ENCODE data around the gene EPB41L2.

The EPB41L2 gene

GRCh38 chr6:131036601-131037000 is 26.4 kb downstream of the EPB41L2 start:
- H3K27ac ChIP-seq (ENCODE audit: low read depth, low read length, severe bottlenecking), result no peak overlapping the region
- no peaks in the 10 kb centered on the region for H3K36me3 ChIP-seq (ENCODE audit: control insufficient read depth, insufficient read depth, low read length)
- H3K4me3 ChIP-seq (ENCODE audit: extremely low read depth, insufficient read depth, low read length, poor library complexity, severe bottlenecking), result no peak overlapping the region
- no peaks in the 10 kb centered on the region for H3K4me1 ChIP-seq (ENCODE audit: control insufficient read depth, insufficient read depth, low read length, poor library complexity, severe bottlenecking)
- no peaks in the 10 kb centered on the region for H3K9me3 ChIP-seq (ENCODE audit: control insufficient read depth, low read length)
- 93 to 100% methylated on average over 1 of the region's 2 CpGs for WGBS, 2 experiments (ENCODE audit: insufficient coverage in 2 of 2)

- H3K4me3 ChIP-seq (ENCODE audit: extremely low read depth, insufficient read depth, low read length, poor library complexity, severe bottlenecking), result no peak overlapping the region
- 92 to 94% methylated on average over 2 of the region's 3 CpGs for WGBS, 2 experiments (ENCODE audit: insufficient coverage in 2 of 2)
- H3K4me1 ChIP-seq (ENCODE audit: control insufficient read depth, insufficient read depth, low read length, poor library complexity, severe bottlenecking), result no peaks in the 10 kb centered on the region
- H3K27ac ChIP-seq (ENCODE audit: low read depth, low read length, severe bottlenecking), result no peak overlapping the region
- H3K36me3 ChIP-seq (ENCODE audit: control insufficient read depth, insufficient read depth, low read length), result no peaks in the 10 kb centered on the region
- no peaks in the 10 kb centered on the region for H3K9me3 ChIP-seq (ENCODE audit: control insufficient read depth, low read length)
These were observed 26.9 kb downstream of the EPB41L2 start for GRCh38 chr6:131036143-131036542.

GRCh38 chr6:131035582-131035981 is 27.5 kb downstream of the EPB41L2 start:
- H3K27ac ChIP-seq (ENCODE audit: low read depth, low read length, severe bottlenecking), result no peak overlapping the region
- no peaks in the 10 kb centered on the region for H3K9me3 ChIP-seq (ENCODE audit: control insufficient read depth, low read length)
- no peaks in the 10 kb centered on the region for H3K4me1 ChIP-seq (ENCODE audit: control insufficient read depth, insufficient read depth, low read length, poor library complexity, severe bottlenecking)
- no peak overlapping the region for H3K4me3 ChIP-seq (ENCODE audit: extremely low read depth, insufficient read depth, low read length, poor library complexity, severe bottlenecking)
- WGBS, 2 experiments (ENCODE audit: insufficient coverage in 2 of 2), result 83 to 100% methylated on average over 1 of the region's 1 CpG
- H3K36me3 ChIP-seq (ENCODE audit: control insufficient read depth, insufficient read depth, low read length), result no peaks in the 10 kb centered on the region

GRCh38 chr6:131033631-131034030 is 29.4 kb downstream of the EPB41L2 start:
- Histone ChIP-seq H3K36me3 (ENCODE audit: control insufficient read depth, insufficient read depth, low read length) (no peaks in the 10 kb centered on the region), H3K4me3 (ENCODE audit: extremely low read depth, insufficient read depth, low read length, poor library complexity, severe bottlenecking) (no peak overlapping the region), H3K9me3 (ENCODE audit: control insufficient read depth, low read length) (no peaks in the 10 kb centered on the region), H3K4me1 (ENCODE audit: control insufficient read depth, insufficient read depth, low read length, poor library complexity, severe bottlenecking) (peaks cover 7% of the 10 kb centered on the region), H3K27ac (ENCODE audit: low read depth, low read length, severe bottlenecking) (no peak overlapping the region)
- 100% methylated on average over 1 of the region's 1 CpG; no CpG with 5 or more reads in 1 of the 2 experiments for WGBS, 2 experiments (ENCODE audit: insufficient coverage in 2 of 2)

GRCh38 chr6:131029626-131030297 is 33.3 kb downstream of the EPB41L2 start:
- no peak overlapping the region for H3K4me3 ChIP-seq (ENCODE audit: extremely low read depth, insufficient read depth, low read length, poor library complexity, severe bottlenecking)
- H3K4me1 ChIP-seq (ENCODE audit: control insufficient read depth, insufficient read depth, low read length, poor library complexity, severe bottlenecking), result peaks cover 7% of the 10 kb centered on the region
- H3K36me3 ChIP-seq (ENCODE audit: control insufficient read depth, insufficient read depth, low read length), result no peaks in the 10 kb centered on the region
- WGBS, 2 experiments (ENCODE audit: insufficient coverage in 2 of 2), result 62 to 72% methylated on average over 5 of the region's 7 CpGs
- H3K9me3 ChIP-seq (ENCODE audit: control insufficient read depth, low read length), result no peaks in the 10 kb centered on the region
- peak overlapping the region; percentile 58 for H3K27ac ChIP-seq (ENCODE audit: low read depth, low read length, severe bottlenecking)

- 86 to 100% methylated on average over 1 of the region's 2 CpGs for WGBS, 2 experiments (ENCODE audit: insufficient coverage in 2 of 2)
- Histone ChIP-seq H3K27ac (ENCODE audit: low read depth, low read length, severe bottlenecking) (no peak overlapping the region), H3K9me3 (ENCODE audit: control insufficient read depth, low read length) (no peaks in the 10 kb centered on the region), H3K4me3 (ENCODE audit: extremely low read depth, insufficient read depth, low read length, poor library complexity, severe bottlenecking) (no peak overlapping the region), H3K4me1 (ENCODE audit: control insufficient read depth, insufficient read depth, low read length, poor library complexity, severe bottlenecking) (peaks cover 7% of the 10 kb centered on the region), H3K36me3 (ENCODE audit: control insufficient read depth, insufficient read depth, low read length) (no peaks in the 10 kb centered on the region)
These were observed 35.7 kb downstream of the EPB41L2 start for GRCh38 chr6:131027326-131027725.

- Histone ChIP-seq H3K27ac (ENCODE audit: low read depth, low read length, severe bottlenecking) (no peak overlapping the region), H3K36me3 (ENCODE audit: control insufficient read depth, insufficient read depth, low read length) (no peaks in the 10 kb centered on the region), H3K4me3 (ENCODE audit: extremely low read depth, insufficient read depth, low read length, poor library complexity, severe bottlenecking) (no peak overlapping the region), H3K4me1 (ENCODE audit: control insufficient read depth, insufficient read depth, low read length, poor library complexity, severe bottlenecking) (peaks cover 7% of the 10 kb centered on the region), H3K9me3 (ENCODE audit: control insufficient read depth, low read length) (no peaks in the 10 kb centered on the region)
- no CpG with 5 or more reads among the region's 1 CpG for WGBS, 2 experiments (ENCODE audit: insufficient coverage in 2 of 2)
These were observed 36.8 kb downstream of the EPB41L2 start for GRCh38 chr6:131026243-131026642.

GRCh38 chr6:131024565-131024964 is 38.5 kb downstream of the EPB41L2 start:
- H3K36me3 ChIP-seq (ENCODE audit: control insufficient read depth, insufficient read depth, low read length), result no peaks in the 10 kb centered on the region
- no peak overlapping the region for H3K27ac ChIP-seq (ENCODE audit: low read depth, low read length, severe bottlenecking)
- no peak overlapping the region for H3K4me3 ChIP-seq (ENCODE audit: extremely low read depth, insufficient read depth, low read length, poor library complexity, severe bottlenecking)
- 93 to 96% methylated on average over 6 of the region's 6 CpGs for WGBS, 2 experiments (ENCODE audit: insufficient coverage in 2 of 2)
- no peaks in the 10 kb centered on the region for H3K9me3 ChIP-seq (ENCODE audit: control insufficient read depth, low read length)
- H3K4me1 ChIP-seq (ENCODE audit: control insufficient read depth, insufficient read depth, low read length, poor library complexity, severe bottlenecking), result peaks cover under 1% of the 10 kb centered on the region

- H3K9me3 ChIP-seq (ENCODE audit: control insufficient read depth, low read length), result no peaks in the 10 kb centered on the region
- H3K27ac ChIP-seq (ENCODE audit: low read depth, low read length, severe bottlenecking), result peak overlapping the region; percentile 23
- WGBS, 2 experiments (ENCODE audit: insufficient coverage in 2 of 2), result 89 to 93% methylated on average over 2 to 3 of the region's 3 CpGs
- H3K36me3 ChIP-seq (ENCODE audit: control insufficient read depth, insufficient read depth, low read length), result no peaks in the 10 kb centered on the region
- H3K4me3 ChIP-seq (ENCODE audit: extremely low read depth, insufficient read depth, low read length, poor library complexity, severe bottlenecking), result no peak overlapping the region
- H3K4me1 ChIP-seq (ENCODE audit: control insufficient read depth, insufficient read depth, low read length, poor library complexity, severe bottlenecking), result no peaks in the 10 kb centered on the region
These were observed 39.1 kb downstream of the EPB41L2 start for GRCh38 chr6:131023834-131024504.

GRCh38 chr6:131022691-131023090 is 40.4 kb downstream of the EPB41L2 start:
- no peak overlapping the region for H3K4me3 ChIP-seq (ENCODE audit: extremely low read depth, insufficient read depth, low read length, poor library complexity, severe bottlenecking)
- no peaks in the 10 kb centered on the region for H3K36me3 ChIP-seq (ENCODE audit: control insufficient read depth, insufficient read depth, low read length)
- H3K4me1 ChIP-seq (ENCODE audit: control insufficient read depth, insufficient read depth, low read length, poor library complexity, severe bottlenecking), result no peaks in the 10 kb centered on the region
- H3K9me3 ChIP-seq (ENCODE audit: control insufficient read depth, low read length), result no peaks in the 10 kb centered on the region
- no peak overlapping the region for H3K27ac ChIP-seq (ENCODE audit: low read depth, low read length, severe bottlenecking)
- 100% methylated on average over 1 of the region's 4 CpGs; no CpG with 5 or more reads in 1 of the 2 experiments for WGBS, 2 experiments (ENCODE audit: insufficient coverage in 2 of 2)

GRCh38 chr6:131017962-131018361 is 45.1 kb downstream of the EPB41L2 start:
- no peak overlapping the region for H3K4me3 ChIP-seq (ENCODE audit: extremely low read depth, insufficient read depth, low read length, poor library complexity, severe bottlenecking)
- no peak overlapping the region for H3K27ac ChIP-seq (ENCODE audit: low read depth, low read length, severe bottlenecking)
- WGBS, 2 experiments (ENCODE audit: insufficient coverage in 2 of 2), result 95 to 100% methylated on average over 1 to 2 of the region's 3 CpGs
- H3K36me3 ChIP-seq (ENCODE audit: control insufficient read depth, insufficient read depth, low read length), result no peaks in the 10 kb centered on the region
- H3K4me1 ChIP-seq (ENCODE audit: control insufficient read depth, insufficient read depth, low read length, poor library complexity, severe bottlenecking), result peaks cover 15% of the 10 kb centered on the region
- H3K9me3 ChIP-seq (ENCODE audit: control insufficient read depth, low read length), result no peaks in the 10 kb centered on the region
